RCC 7860 (cell line): Measurements from ENCODE around the gene ATP6V1B1.
"Not testable (repeated sequence)": the region's sequence is repeated elsewhere in the genome, so short reads cannot be mapped to it uniquely, and the experiment has no call there.

Source experiments
- DNase-seq: peaks from one replicate; pipeline ENCODE4 v3.0.0-alpha.2; 2015; ENCODE audit warnings: low spot score
- FAIRE-seq: peaks from 2 replicates; lab custom pipeline; 2012; peaks lifted over from hg19 to GRCh38; lab: Jason Lieb, UNC

Gene ATP6V1B1

GRCh38 chr2:70987386-70987785 is 51.7 kb downstream of the ATP6V1B1 start:
- FAIRE-seq = no peak

GRCh38 chr2:70988151-70988550 is 52.5 kb downstream of the ATP6V1B1 start:
- DNase-seq (no peak), FAIRE-seq (no peak)

More at GRCh38 chr2:70987386-70987785, 51.7 kb downstream of the ATP6V1B1 start:
- no peak for DNase-seq

GRCh38 chr2:70988726-70989648 is 53.3 kb downstream of the ATP6V1B1 start:
- no peak for FAIRE-seq

GRCh38 chr2:70990216-70990615 is 54.5 kb downstream of the ATP6V1B1 start:
- no peak for FAIRE-seq

More at GRCh38 chr2:70988726-70989648, 53.3 kb downstream of the ATP6V1B1 start:
- no peak for DNase-seq

GRCh38 chr2:70991142-70991541 is 55.4 kb downstream of the ATP6V1B1 start:
- FAIRE-seq (no peak), DNase-seq (no peak)

More at GRCh38 chr2:70990216-70990615, 54.5 kb downstream of the ATP6V1B1 start:
- DNase-seq = no peak

GRCh38 chr2:70991742-70992141 is 56.0 kb downstream of the ATP6V1B1 start:
- DNase-seq (no peak), FAIRE-seq (no peak)

- no peak for DNase-seq
- no peak for FAIRE-seq
These were observed 57.5 kb downstream of the ATP6V1B1 start for GRCh38 chr2:70992945-70993853.

- DNase-seq = no peak
These were observed 58.5 kb downstream of the ATP6V1B1 start for GRCh38 chr2:70994009-70994698.

GRCh38 chr2:70994699-70995425 is 59.2 kb downstream of the ATP6V1B1 start, which contains the start of gene TEX261:
Gene TEX261, minus strand, starts transcription at chr2:70994873. Its CDS starts 116 bp downstream, at chr2:70994757.
- FAIRE-seq (no peak), DNase-seq (peak; percentile 72)

More at GRCh38 chr2:70994009-70994698, 58.5 kb downstream of the ATP6V1B1 start:
- no peak for FAIRE-seq

- FAIRE-seq = no peak
- DNase-seq = peak; percentile 22
These were observed 59.7 kb downstream of the ATP6V1B1 start for GRCh38 chr2:70995426-70995729.

GRCh38 chr2:70998885-70999284 is 63.2 kb downstream of the ATP6V1B1 start:
- not testable (repeated sequence) for DNase-seq

GRCh38 chr2:70999362-70999761 is 63.7 kb downstream of the ATP6V1B1 start:
- DNase-seq = no peak
- FAIRE-seq = no peak

More at GRCh38 chr2:70998885-70999284, 63.2 kb downstream of the ATP6V1B1 start:
- not testable (repeated sequence) for FAIRE-seq

- not testable (repeated sequence) for DNase-seq, FAIRE-seq
These were observed 64.2 kb downstream of the ATP6V1B1 start for GRCh38 chr2:70999931-71000330.

GRCh38 chr2:71000780-71001591 is 65.3 kb downstream of the ATP6V1B1 start:
- DNase-seq = peak; percentile 26

GRCh38 chr2:71001592-71001927 is 65.9 kb downstream of the ATP6V1B1 start:
- FAIRE-seq (no peak), DNase-seq (no peak)

More at GRCh38 chr2:71000780-71001591, 65.3 kb downstream of the ATP6V1B1 start:
- no peak for FAIRE-seq

GRCh38 chr2:71001981-71002570 is 66.4 kb downstream of the ATP6V1B1 start:
- DNase-seq (no peak), FAIRE-seq (no peak)

GRCh38 chr2:71003396-71003795 is 67.7 kb downstream of the ATP6V1B1 start:
- no peak for FAIRE-seq
- no peak for DNase-seq

- DNase-seq (no peak), FAIRE-seq (no peak)
These were observed 68.5 kb downstream of the ATP6V1B1 start for GRCh38 chr2:71003966-71004755.
